Inflammatory macrophage (primary cell): Measurements from ENCODE around the gene STC2.

Source experiments
- DNase-seq, 2 donors: peaks; one replicate each; pipeline ENCODE4 v3.0.0-alpha.2; 2020 to 2022

STC2 gene

DNA sequence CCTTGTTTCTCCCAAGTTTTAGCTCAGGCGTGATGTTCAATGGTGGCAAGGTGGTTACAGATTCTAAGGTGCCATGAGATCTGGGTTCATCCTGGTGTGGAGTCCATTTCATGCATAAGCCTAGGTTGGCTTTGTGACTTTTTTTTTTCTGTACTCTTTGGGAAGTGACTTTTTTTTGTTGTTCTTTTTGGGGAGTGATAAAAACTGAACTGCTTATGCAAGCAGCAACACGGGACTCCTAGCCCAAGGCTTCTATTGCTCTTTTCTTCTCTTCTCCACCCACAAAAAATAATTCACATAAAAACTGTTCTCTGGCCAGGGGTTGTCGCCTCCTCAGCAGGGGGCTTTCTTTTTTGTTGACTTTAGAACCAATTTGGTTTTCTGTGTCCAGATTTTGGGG is 15.4 kb downstream of the STC2 start:
- DNase-seq = no peak

GRCh38 chr5:173311818-173312585 is 16.2 kb downstream of the STC2 start:
- DNase-seq = no peak

GRCh38 chr5:173310861-173311785 is 17.1 kb downstream of the STC2 start:
- no peak for DNase-seq

DNA sequence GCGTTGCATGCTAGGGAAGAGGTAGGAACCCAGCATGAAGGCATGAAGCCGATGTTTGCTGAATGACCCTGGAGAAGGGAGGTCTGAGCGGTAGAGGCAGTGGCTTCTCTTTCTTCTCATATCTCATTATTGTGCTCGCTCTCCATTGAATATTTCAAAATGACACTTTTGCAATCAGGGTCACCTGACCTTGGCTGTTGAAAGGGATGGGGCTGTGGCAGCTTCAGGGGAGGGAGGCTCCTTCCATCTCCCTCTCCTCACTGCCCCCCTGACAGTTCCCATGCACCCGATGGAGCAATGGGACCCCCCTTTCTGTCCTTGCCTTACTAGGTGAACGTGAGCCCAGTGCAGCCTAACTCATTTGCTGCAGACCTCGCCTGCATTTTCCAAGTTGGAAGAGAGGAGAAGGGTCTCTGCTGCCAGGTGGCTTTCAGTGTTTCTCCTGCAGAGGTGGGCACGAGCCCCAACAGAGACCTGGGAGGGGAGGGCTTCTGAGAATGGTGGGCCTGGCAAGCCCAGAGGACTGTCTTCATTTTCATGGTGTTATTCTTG is 17.9 kb downstream of the STC2 start:
- DNase-seq = no peak

DNA sequence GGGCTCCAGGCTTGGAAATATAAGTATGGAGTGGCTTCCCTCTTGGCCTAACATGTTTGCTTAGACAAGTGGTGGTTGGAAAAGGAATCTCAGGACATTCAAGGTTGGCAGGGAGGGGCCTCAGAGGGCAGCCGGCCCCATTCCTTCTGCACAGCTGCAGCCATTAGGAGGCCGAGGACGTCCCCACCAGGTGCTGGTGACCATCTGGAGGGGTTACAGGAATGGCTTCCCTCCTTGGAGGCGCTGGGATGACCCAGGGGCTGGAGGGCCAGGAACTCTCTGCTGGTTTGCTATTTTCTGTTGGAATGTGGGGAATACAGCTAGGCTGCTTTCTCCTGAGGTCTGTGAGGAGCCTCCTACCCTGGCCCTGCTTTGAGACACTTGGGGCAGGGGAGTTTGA is 18.5 kb downstream of the STC2 start:
- DNase-seq = no peak

- DNase-seq = no peak
Measured at GRCh38 chr5:173308226-173308625, 20.0 kb downstream of the STC2 start.

DNA sequence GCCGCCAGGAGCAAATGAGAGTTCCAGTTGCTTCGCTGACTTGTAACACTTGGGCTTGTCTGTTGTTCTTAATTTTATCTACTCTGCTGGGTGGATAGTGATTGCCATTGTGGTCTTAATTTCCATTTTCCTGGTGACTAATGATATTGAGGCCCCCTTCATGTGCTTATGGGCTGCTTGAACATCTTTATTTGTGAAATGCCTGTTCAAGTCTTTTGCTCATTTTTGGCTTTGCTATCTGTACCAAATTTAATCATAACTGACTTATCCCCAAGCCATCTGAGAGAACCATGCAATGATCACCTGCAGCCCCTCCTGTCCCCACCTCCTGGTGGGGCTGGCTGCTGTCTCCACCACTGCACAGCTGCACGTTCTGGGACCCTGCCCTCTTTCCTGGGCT is 20.5 kb downstream of the STC2 start:
- DNase-seq = no peak

DNA sequence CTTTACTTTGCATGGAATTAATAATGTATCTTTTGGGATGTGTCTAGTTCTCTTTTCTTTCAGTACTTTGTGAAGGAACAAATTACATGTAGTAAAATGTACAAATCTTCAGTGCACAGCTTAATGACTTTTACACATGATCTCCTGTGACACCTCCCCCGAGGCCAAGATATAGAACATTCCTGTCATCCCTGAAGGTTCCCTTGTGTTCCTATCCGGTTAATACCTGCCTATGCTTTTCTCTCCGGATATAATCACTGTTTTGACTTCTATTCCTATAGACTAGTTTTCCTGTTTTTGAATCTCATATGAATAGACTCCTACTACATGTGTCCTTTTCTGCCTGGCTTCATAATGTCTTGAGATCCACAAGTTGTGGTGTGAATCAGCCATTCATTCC is 21.5 kb downstream of the STC2 start:
- no peak for DNase-seq

GRCh38 chr5:173304591-173304988 is 23.6 kb downstream of the STC2 start:
- DNase-seq = no peak

- no peak for DNase-seq
Measured at GRCh38 chr5:173303878-173304590, 24.2 kb downstream of the STC2 start.

GRCh38 chr5:173302546-173303155 is 25.6 kb downstream of the STC2 start:
- DNase-seq = no peak

- no peak for DNase-seq
Measured at GRCh38 chr5:173301695-173302545, 26.3 kb downstream of the STC2 start.

- no peak for DNase-seq
Measured at GRCh38 chr5:173300389-173301047, 27.7 kb downstream of the STC2 start.

- DNase-seq = no peak
Measured at GRCh38 chr5:173299820-173300219, 28.4 kb downstream of the STC2 start.

DNA sequence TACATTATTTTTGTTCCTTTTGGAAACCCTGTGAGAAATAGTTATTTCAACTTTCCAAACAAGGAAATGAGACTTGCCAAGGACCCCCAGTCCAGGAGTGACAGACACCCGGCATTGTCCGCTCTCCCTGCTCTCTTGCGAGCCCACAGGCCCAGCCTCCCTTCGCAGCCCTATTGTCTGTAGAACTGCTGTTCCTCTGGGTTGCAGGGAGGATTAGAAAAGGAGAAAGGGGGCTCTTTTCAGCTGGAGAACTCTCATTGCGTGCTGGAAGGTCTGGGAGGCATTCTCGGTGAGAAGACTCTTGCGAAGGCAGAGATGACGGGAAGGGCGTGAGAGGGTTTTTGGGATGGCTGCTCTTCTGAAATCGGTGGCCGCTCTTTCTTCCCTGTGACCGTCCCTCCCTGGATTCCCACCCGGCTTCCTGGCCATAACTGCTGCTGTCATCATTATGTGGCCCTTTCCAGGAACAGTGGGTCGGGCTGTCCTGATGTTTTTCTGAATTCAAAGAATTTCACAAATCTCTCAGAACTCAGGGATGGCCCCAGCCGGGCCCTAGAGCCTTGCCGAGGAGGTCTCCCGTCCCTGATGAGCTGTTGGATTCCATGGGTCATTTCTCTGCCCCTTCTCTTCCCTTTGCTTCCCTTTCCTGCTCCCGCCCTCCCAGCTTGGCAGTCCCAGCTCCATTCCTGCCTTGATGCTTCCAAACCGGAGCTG is 29.8 kb downstream of the STC2 start:
- no peak for DNase-seq

DNA sequence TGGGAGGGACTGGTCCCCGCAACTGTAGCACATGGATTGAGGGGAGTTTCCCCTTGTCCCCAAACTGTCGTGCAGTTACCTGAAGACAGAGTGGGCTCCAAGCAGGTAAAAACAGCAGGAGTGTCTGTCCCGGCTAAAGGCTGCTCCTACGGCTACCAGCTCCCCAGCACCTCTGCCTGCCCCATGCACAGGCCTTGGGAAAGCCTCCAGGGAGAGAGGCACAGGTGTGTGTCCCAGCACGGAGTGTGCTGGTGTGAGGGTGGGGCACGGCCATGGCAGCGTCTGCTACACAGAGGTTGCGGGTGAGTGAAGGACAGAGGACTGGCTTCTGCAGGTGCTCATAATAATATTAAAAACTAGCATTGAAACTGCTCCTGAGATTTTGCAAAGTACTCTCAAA is 30.4 kb downstream of the STC2 start:
- no peak for DNase-seq

GRCh38 chr5:173296737-173297676 is 31.2 kb downstream of the STC2 start:
- DNase-seq = no peak

GRCh38 chr5:173295796-173296195 is 32.4 kb downstream of the STC2 start:
- no peak for DNase-seq
